ENCODE data around the gene TRIM28.
"Not testable (repeated sequence)": the region's sequence is repeated elsewhere in the genome, so short reads cannot be mapped to it uniquely, and the experiment has no call there.

TRIM28 gene

DNA sequence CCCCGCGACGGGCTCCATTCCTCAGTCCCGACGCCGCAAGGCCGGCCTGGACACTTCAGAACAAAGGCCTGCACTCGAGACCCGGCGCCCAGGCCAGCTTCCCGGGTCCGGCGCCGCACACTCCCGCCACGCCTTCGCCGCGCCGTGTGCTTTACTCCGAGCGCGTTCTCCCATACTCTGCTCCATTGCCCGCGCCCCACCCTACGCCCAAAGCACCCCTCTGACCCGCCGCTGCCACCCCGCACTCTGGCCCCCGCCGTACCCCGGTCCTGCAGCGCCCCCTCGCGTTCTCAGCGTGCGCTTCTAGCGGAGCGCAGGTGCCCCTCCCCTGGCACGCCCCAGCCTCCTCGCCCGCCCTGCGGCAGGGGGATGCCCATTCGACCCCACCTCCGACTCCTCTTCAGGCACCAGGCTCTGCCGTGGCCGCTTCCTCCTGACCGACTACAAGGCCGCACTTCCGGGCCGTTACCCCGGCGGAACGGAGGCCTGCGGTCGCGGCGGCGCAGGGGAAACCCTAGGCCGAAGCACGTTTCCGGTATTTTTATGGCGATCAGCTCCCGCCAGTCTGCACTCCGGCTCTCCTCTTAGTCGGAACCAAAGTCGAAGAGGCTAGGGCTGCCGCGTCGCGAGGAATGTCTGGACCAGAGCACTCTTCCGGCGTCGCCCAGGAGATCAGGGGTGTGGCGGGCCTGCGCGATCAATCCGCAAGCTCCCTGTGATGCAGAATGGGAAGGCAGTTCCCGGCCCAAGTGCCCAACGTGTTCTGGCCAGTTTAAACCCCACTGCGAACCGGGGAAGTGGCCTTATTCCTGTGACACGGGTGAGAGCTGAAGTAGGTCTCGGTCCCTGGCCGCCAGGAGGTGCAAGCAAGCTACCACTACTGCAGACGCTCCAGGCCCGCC, 24.3 kb upstream of the TRIM28 start, which contains the start of gene ZBTB45:
TSS of gene ZBTB45 (minus strand) at position 456 of the 902 bp plus-strand sequence. CDS start 2,137 bp downstream, outside the sequence.
- peak; percentile 93 to 98 for DNase-seq

- peak in 1 of 2 experiments; percentile 74 for DNase-seq
These were observed 23.6 kb upstream of the TRIM28 start for GRCh38 chr19:58520257-58520599.

DNA sequence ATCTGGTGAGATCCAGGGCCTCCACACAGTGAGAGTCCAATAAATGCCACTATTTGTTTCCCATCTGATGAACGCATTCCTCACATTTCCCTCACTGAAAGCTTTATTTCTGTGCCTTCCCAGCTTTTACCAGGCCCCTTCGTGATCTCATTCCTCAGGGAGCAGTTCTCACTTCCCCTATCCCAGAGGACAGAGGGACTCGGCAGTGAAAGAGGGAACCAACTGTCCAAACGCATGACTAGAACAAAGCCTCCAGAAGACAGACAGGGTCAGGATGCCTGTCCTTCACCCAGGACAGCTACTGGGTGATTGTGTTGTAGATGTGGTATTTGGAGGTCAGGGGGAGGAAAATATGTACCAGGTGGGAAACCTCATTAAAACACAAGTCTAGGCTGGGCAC, 22.2 kb upstream of the TRIM28 start:
- no peak for DNase-seq

- no peak for DNase-seq
These were observed 21.2 kb upstream of the TRIM28 start for GRCh38 chr19:58522709-58523108.

DNA sequence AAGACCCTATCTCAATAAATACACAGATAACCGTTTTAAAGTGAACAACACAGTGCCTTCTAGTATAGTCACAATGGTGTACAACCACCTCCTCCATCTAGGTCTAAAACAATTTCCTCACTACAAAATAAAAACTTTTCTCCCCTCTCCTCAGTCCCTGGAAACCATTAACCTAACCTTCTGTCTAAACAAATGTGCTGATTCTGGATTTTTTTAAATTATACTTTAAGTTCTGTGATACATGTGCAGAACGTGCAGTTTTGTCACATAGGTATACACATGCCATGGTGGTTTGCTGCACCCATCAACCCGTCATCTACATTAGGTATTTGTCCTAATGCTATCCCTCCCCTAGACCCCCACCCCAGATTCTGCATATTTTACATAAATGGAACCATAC, 14.5 kb upstream of the TRIM28 start:
- DNase-seq = no peak

- DNase-seq = no peak
These were observed 12.6 kb upstream of the TRIM28 start for GRCh38 chr19:58531034-58531840.

- DNase-seq = no peak
These were observed 8.0 kb upstream of the TRIM28 start for GRCh38 chr19:58535857-58536256.

DNA sequence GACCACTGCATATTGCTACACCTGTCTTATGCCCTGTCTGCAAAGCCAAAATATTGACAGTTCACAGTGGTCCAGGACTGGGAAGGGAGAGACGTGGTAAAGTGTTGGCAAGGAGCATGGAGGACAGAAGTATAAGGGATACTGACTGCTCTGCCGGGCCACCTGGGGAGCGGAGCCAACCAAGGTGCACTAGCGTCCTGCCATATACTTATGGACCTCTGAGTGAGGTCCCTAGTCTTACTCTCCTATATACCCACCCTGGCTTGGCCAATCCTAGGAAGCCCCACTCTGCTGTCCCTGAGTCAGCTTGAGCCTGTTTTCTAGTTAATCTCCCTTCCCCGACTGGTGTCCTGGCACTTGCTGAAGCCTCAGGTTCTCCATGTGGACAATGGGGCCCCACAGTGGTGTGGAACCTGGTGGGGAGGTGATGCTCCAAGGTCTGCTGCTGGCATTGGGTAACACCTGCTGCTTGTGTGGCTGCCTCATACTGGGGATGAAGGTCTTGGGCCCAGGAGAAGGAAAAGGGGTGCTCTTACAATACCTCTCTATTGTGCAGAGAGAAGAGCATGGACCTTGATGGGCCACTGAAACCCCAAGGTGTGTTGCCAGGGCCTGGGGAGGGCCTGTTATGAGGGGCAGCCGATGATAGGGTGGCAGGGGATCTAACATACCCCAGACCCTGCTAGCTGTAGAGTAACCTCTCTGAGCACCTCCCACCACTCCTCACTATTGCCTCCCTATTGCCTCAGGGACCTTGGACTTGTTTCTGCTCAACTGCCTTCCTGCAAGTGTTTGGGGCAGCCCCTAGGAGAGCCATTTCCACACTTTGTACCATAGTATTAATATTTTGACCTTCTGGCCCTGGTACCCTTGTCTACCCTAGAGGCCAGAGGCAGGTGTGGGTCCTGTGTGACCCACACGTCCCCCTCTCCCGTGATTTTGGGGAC, 6.7 kb upstream of the TRIM28 start:
- no peak for DNase-seq

DNA sequence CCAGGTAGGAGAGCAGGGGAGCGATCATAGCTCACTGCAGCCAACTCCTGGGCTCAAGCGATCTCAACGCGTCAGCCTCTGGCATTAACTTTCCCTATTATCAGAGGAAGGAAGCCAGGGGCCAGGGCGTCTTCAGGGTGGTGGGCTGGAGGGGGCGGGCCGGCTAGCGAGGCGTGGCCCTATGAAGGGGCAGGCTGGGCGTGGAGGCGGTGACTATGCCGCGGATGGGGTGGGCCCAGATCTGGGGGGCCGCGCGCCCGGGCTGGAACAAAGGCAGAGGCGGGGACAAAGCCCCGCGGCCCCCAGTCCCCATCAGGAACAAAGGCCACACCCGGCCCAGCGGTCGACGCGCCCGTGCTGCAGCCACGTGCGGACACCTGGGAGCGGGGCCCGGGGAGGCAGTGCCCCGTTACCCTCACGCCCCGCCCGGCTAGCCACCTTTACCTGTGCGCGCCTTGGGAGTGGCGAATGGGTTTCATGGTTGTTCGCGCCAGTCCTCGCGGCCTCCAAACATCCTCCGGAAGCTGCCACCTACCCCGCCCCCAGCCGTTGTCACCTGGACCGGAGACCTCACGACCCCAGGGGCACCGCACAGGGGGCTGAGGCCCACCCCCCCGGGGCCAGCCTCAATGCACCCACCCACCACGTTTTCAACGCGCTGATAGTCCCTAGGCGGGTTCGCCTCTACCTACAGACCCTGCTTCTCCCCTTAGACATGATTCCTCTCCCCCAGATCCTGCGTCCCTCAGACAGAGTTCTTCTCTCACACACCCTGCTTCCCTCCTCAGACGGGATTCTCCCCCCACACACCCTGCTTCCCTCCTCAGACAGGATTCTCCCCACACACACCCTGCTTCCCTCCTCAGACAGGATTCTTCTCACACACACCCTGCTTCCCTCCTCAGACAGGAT, 5.4 kb upstream of the TRIM28 start:
- DNase-seq = no peak

DNA sequence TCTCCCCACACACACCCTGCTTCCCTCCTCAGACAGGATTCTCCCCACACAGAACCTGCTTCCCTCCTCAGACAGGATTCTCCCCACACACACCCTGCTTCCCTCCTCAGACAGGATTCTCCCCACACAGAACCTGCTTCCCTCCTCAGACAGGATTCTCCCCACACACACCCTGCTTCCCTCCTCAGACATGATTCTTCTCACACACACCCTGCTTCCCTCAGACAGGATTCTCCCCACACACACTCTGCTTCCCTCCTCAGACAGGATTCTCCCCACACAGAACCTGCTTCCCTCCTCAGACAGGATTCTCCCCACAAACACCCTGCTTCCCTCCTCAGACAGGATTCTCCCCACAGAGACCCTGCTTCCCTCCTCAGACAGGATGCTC, 4.7 kb upstream of the TRIM28 start:
- not testable (repeated sequence) for DNase-seq

DNA sequence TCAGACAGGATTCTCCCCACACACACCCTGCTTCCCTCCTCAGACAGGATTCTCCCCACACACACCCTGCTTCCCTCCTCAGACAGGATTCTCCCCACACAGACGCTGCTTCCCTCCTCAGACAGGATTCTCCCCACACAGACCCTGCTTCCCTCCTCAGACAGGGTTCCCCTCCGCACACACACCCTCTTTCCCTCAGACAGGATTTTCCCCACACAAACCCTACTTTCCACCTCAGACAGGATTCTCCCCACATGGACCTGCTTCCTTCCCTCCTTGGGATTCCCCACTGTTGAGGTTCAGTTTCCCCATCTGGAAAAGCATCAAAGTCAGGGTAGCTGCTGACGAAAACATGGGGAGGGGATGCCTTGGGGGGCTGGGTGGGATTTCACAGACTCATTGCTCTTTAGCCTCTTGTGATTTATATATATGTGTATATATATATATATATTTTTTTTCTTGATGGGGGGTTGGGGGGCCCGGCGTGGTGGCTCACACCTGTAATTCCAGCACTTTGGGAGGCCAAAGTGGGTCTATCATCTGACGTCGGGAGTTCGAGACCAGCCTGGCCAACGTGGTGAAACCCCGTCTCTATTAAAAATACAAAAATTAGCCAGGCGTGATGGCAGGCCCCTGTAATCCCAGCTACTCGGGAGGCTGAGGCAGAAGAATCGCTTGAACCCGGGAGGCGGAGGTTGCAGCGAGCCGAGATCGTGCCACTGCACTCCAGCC, 1.1 kb upstream of the TRIM28 start:
- DNase-seq = not testable (repeated sequence)

DNA sequence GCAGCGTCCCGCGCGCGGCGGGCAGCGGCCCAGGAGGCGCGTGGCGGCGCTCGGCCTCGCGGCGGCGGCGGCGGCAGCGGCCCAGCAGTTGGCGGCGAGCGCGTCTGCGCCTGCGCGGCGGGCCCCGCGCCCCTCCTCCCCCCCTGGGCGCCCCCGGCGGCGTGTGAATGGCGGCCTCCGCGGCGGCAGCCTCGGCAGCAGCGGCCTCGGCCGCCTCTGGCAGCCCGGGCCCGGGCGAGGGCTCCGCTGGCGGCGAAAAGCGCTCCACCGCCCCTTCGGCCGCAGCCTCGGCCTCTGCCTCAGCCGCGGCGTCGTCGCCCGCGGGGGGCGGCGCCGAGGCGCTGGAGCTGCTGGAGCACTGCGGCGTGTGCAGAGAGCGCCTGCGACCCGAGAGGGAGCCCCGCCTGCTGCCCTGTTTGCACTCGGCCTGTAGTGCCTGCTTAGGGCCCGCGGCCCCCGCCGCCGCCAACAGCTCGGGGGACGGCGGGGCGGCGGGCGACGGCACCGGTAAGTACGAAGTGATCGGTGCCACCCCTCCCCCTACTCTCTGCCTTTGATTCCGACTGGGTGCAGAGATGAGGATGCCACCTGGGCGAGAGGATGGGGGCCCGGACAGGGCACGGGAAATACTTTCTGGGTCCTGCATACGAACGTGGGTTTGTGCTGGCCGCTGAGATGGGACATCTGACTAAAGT, 874 bp downstream of the TRIM28 start:
- no peak for DNase-seq

DNA sequence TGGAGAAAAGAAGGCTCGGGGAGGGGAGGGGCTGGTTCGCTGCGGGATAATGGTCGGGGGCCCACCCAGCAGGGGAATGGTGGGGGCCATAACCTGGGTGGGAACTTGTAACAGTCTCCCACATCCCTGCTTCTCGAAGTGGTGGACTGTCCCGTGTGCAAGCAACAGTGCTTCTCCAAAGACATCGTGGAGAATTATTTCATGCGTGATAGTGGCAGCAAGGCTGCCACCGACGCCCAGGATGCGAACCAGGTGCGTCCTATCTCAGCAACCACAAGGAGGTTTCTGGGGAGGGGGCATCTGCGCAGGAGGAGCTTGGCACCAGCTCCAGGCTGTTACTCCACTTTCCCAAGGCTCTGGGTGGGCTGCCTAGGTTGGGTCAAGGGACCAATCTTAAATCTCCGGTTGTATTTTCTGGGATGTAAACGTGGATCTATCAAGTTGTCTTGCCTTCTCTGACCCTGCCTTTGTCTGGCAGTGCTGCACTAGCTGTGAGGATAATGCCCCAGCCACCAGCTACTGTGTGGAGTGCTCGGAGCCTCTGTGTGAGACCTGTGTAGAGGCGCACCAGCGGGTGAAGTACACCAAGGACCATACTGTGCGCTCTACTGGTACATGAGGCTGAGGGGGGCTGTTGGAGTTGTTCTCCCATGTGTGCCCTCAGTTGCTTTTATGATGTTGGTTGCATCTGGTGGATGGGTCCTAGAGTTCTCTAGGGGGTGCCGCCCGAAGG, 1.6 kb downstream of the TRIM28 start:
- no peak for DNase-seq

DNA sequence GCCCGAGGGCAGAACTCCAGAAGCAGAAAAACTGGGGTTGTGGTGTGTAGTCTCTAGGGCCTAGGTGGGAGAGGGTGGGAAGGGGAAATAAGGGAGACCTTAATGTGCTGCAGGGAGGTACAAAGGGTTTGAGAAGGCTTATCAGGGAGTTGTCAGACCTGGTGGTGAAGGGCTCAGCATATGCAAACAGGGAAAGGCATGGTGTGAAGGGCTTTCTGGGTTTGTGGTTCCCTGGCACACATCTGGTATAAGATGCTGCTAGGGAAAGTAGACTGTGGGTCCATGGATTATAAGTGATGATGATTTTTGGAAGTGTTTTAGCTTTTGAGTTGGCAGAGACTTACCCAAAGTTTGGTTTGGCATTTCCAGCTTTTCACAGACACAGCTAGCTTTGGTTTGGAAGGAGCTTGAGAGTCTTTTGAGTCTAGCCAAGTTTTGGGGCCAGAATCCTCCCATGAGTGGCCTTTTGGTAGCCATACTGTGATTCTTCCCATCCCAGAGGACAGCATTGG, 2.2 kb downstream of the TRIM28 start:
- DNase-seq = no peak

DNA sequence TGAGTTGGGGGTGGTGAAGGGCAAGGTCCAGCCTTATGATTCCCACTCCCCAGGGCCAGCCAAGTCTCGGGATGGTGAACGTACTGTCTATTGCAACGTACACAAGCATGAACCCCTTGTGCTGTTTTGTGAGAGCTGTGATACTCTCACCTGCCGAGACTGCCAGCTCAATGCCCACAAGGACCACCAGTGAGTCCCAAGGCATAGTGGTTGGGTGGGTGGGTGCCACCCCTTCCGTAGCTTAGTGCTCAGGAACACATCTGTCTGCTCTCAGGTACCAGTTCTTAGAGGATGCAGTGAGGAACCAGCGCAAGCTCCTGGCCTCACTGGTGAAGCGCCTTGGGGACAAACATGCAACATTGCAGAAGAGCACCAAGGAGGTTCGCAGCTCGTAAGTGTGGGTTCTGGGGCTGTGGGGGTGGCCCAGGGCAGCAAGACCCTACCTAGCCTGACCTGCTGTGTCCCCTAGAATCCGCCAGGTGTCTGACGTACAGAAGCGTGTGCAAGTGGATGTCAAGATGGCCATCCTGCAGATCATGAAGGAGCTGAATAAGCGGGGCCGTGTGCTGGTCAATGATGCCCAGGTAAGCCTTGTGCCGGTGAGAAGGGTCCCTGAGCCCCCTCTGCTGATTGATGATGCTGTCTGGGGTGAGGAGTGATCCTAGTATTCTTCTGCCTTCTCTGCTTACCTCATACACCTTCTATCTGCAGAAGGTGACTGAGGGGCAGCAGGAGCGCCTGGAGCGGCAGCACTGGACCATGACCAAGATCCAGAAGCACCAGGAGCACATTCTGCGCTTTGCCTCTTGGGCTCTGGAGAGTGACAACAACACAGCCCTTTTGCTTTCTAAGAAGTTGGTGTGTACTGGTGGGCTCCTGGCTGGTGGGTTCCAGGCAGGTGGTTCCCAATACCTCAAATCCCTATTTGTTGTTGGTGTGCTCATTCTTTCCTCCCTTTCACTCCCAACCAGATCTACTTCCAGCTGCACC, 3.8 kb downstream of the TRIM28 start:
- no peak for DNase-seq

GRCh38 chr19:58548859-58549663, 5.2 kb downstream of the TRIM28 start:
- DNase-seq = no peak

Measured in NCI-H446 (cell line).